ENCODE results near the gene PSRC1.
A peak's percentile ranks its signal among the peaks of the same experiment; 100 is the strongest.

Gene PSRC1

DNA sequence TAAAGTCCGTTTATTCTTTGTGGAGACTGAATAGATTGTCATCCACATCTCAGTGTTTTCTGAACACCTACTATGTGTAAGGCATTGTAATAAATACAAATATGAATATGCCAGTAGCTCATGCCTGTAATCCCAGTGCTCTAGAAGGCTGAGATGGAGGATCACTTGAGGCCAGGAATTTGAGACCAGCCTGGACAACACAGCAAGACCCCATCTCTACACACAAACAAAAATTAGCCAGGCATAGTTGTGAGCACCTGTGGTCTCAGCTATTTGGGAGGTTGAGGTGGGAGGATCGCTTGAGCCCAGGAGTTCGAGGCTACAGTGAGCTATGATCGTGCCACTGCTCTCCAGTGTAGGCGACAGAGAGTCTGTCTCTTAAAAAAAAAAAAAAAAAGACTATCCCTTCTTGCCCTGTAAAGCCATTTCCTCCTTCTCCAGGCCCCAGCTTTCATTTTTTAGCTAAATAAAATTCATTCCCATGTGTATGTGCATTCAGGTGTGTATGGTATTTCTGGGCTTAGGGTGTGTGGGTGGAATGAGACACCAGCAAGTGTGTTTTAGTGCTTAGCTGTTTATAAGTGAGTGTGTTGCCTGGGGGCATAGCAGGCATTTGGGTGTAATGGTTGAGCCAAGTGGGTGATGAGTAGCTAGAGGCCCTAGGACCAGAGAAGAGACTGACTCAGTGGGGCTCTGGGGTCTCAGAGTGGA is 25.8 kb downstream of the PSRC1 start:
- DNase-seq: no peak

DNA sequence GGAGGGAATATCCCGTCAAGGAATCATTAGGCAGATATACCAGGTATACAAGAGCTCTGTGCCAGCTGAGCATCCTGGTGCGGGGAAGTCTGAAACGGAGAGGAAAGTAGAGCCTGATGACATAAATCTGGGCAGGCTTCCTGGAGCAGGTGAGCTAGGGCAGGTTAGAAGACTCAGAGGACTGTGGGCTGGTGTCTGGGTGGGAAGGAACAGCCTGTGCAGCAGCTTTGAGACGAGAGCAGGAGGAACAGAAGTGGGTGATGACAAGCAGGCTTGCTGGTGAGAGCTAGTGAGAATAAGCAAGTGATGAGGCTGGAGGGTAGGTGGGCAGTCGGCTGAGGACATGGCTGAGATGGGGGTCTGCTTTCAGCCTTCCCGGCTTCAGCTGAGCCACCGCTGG is 26.9 kb downstream of the PSRC1 start:
- no peak for DNase-seq

DNA sequence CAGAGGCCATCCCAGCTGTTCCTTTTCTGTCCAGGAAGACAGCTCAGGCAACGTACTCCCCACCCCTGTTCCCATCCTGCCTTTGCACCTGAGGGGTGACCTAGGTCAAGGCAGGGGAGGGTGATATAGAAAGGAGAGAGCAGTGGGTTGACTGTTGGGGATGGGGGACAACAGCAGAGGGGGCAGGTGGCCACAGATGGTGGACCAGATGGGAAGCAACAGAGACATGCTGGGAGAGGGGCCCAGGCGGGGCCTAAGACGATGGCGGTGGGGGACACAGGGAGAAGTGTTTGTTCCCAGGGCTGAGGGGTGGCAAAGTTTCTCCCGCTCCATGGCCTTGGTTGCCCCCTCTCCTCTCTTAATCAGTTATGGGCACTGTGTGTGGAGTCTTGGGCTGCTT is 27.3 kb downstream of the PSRC1 start:
- DNase-seq: no peak

- DNase-seq: no peak
These were observed 27.8 kb downstream of the PSRC1 start for GRCh38 chr1:109255097-109255651.

- no peak for DNase-seq
These were observed 28.3 kb downstream of the PSRC1 start for GRCh38 chr1:109254621-109255096.

DNA sequence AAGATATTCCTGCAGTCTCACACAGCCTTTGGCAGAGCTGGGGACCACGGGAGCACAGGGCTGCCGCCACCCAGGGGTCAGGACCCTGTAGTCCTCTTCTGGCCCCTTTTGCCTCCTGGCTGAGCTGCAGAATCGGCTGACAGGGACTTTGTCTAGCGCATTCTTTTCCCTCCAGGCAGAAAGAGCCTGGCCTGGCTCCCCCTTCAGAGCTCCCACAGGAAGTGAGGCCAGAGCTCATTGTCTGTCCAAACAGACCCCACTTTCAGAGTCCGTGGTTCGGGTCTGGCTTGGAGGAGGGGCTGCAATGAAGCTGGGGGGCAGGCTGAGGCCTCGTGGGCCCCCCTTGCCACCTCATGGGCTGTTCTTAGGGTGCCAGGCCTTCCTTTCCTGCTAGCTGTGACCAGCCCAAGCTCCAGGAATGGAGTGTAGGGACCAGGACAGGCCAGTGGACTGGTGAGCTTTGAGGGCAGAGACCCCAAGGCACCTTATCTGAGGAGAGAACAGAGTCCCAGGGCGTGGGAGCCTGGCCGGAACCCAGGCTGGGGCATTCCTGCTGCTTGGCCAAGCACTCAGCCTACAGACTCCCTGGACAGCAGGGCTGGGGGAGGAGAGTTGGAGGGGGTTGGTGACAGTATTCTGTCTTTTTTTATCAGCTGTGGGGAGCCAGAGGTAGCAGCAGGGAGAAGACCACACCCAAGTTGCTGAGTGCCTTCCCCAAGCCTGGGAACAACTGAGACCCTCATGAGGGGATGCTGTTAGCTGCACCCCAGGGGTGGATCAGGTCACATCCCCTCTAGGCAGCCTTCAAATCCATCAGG is 28.9 kb downstream of the PSRC1 start:
- no peak for DNase-seq

DNA sequence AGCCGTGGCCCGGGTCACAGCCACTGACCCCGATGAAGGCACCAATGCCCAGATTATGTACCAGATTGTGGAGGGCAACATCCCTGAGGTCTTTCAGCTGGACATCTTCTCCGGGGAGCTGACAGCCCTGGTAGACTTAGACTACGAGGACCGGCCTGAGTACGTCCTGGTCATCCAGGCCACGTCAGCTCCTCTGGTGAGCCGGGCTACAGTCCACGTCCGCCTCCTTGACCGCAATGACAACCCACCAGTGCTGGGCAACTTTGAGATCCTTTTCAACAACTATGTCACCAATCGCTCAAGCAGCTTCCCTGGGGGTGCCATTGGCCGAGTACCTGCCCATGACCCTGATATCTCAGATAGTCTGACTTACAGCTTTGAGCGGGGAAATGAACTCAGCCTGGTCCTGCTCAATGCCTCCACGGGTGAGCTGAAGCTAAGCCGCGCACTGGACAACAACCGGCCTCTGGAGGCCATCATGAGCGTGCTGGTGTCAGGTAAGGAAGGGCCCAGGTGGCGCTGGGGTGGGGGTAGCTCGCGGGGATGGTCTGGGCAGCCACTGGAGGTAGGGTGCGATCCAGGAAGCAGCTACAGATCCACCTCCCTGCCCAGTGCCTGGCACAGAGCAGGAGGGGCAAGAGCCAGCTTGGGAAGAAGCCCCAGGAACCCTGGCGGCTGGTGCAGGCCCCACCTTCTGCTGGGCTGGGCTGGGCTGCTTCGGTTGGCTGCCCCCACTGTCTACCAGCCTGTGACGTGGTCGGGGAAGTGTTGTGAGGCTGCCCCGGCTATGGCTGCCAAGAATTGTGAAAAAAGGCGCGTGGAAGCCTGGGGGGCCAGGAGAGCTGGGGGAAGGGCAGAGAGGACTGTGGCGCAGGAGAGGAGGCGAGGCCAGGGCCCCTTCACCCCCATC is 29.8 kb downstream of the PSRC1 start:
- no peak for DNase-seq

DNA sequence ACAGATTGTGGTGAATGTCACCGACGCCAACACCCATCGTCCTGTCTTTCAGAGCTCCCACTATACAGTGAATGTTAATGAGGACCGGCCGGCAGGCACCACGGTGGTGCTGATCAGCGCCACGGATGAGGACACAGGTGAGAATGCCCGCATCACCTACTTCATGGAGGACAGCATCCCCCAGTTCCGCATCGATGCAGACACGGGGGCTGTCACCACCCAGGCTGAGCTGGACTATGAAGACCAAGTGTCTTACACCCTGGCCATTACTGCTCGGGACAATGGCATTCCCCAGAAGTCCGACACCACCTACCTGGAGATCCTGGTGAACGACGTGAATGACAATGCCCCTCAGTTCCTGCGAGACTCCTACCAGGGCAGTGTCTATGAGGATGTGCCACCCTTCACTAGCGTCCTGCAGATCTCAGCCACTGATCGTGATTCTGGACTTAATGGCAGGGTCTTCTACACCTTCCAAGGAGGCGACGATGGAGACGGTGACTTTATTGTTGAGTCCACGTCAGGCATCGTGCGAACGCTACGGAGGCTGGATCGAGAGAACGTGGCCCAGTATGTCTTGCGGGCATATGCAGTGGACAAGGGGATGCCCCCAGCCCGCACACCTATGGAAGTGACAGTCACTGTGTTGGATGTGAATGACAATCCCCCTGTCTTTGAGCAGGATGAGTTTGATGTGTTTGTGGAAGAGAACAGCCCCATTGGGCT is 30.6 kb downstream of the PSRC1 start:
- no peak for DNase-seq

- no peak for DNase-seq
These were observed 31.4 kb downstream of the PSRC1 start for GRCh38 chr1:109251277-109252166.

DNA sequence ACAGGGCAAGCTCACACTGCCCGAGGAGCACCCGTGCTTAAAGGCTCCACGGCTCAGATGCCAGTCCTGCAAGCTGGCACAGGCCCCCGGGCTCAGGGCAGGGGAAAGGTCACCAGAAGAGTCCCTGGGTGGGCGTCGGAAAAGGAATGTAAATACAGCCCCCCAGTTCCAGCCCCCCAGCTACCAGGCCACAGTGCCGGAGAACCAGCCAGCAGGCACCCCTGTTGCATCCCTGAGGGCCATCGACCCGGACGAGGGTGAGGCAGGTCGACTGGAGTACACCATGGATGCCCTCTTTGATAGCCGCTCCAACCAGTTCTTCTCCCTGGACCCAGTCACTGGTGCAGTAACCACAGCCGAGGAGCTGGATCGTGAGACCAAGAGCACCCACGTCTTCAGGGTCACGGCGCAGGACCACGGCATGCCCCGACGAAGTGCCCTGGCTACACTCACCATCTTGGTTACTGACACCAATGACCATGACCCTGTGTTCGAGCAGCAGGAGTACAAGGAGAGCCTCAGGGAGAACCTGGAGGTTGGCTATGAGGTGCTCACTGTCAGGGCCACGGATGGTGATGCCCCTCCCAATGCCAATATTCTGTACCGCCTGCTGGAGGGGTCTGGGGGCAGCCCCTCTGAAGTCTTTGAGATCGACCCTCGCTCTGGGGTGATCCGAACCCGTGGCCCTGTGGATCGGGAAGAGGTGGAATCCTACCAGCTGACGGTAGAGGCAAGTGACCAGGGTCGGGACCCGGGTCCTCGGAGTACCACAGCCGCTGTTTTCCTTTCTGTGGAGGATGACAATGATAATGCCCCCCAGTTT is 32.3 kb downstream of the PSRC1 start:
- DNase-seq: no peak

GRCh38 chr1:109249654-109250401 is 33.1 kb downstream of the PSRC1 start:
- peak in 2 of 3 donors; percentile 30 to 58 for DNase-seq

DNA sequence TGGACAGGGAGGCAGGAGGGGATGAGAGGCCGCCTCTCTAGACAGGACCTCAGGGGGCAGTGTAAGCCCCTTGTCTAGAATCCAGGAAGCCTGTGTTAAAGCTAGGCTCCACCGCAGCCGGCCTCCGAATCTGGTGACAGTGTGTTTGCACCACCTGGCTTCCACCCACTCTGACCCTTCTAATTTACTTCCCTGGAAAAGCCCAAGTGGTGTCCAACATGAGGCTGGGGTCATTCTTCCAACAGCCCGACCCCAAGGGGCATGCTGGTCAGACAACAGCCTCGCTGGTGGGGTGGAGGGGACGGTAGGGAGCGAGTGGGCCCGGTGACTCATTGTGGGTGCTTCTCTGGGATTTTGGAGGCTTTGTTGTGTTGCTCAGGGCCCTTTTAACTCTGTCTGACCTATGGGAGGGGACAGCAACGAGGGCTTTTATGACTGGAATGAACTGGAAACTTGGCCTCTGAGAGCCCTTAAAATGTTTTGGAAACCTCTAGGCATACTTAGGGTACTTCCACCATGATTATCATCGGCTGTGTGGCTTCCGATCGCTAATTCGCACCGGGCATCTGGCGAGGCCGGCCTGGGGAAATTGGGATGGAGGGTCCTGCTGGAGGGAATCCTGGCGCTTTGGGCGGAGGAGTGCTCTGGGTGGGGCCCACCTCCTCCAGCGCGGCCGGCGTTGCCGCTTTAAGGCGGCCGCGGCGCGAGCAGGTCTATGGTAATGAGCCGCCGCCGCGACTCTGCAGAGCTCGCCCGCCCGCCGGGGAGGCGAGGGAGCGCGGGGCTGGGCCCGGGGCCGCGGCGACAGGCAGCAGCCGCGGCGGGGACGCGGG is 33.9 kb downstream of the PSRC1 start, which contains the start of gene CELSR2:
CELSR2 (plus strand) TSS at position 743 of the 833 bp plus-strand sequence. CDS start 541 bp downstream, outside the sequence.
- peak; percentile 63 to 87 (median 76) for DNase-seq

- no peak for DNase-seq
These were observed 34.5 kb downstream of the PSRC1 start for GRCh38 chr1:109248444-109248796.

DNA sequence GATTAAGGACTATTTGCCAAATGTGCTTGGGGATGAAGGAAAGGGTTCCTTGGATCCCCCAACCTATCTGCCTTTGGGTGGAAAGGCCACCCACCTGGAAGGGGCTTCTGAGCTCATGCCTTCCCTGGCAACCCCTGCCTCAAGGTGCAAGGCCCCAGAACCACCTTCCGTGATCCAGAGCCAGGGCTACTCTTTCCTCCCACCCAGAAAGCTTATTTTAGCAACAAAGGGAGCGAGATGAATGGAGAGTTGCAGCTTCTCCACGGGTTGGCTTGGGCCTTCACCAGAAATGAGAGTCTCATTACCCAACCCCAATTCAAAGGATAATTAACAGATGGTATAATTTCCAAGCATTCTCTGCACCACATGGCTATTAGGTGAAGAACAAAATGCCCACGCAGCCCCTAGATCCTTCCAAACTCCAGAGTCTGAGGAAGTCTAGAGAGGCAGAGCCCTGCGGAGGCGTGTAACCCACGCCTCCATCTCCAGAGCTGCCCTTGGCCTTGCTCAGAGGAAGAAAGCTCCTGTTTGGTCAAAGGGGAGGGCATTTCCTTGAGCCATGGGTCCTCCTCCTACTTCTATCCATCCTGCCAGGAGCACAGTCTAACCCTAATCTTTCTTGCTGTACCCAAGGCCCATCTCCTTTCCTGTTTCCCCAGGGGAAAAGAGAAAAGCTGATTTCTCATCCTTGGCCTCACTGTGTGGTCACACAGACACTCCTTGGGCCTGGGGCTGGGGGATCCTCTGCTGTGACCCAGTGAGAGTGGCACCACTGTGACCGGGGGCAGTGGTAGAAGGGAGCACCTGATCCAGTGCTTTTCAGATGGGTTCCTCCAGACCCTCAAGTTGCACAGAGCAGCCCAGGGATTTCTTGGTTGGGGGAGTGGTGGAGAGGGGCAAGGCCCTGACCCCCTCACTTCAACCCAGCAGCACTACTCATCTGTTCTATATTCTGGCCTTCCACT is 35.3 kb downstream of the PSRC1 start:
- DNase-seq: peak in 2 of 3 donors; percentile 9 to 19

DNA sequence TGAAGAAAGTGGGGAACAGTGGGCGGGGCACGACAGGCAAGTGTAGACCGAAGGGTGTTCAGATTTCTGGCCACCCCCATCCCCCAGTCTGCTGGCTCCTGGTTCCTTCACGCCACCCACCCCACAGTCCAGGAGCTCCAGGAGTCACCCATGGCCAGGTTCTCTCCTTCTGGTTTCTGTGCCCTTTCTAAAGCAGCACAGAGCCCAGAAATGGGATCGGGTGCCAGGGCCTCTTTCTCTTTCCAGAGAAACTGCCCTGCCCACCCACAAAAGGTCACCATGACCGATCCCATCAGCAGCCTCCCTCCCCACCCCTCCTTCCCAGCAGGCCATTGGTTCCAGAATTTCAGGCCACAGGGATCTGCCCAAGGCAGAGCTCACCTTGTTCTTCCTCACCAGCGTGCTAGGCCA is 36.8 kb downstream of the PSRC1 start:
- no peak for DNase-seq

GRCh38 chr1:109243860-109244552 is 38.9 kb downstream of the PSRC1 start:
- no peak for DNase-seq
